DOHH2 (cell line): ENCODE measurements around the gene EEA1.
A peak's percentile ranks its signal among the peaks of the same experiment; 100 is the strongest.

Source experiments
- H3F3A ChIP-seq: fragments of 200-600 bp; sonication (generic), shearing (Covaris generic); 2 replicates; pipeline ENCODE4 v1.6.0; 2016; ENCODE audit warnings: antibody characterized with exemption, mild to moderate bottlenecking; ENCODE audit not compliant: control insufficient read depth, insufficient read depth
- H3K27ac ChIP-seq: fragments of 200-600 bp; sonication (generic); 2 replicates; pipeline ENCODE4 v1.5.1; 2014; ENCODE audit warnings: low read depth, mild to moderate bottlenecking, low read length, moderate library complexity
- H3K27me3 ChIP-seq: fragments of 200-600 bp; sonication (generic); 2 replicates; pipeline ENCODE4 v1.6.1; 2014; ENCODE audit warnings: mild to moderate bottlenecking, low read length, mixed read lengths; ENCODE audit not compliant: control insufficient read depth
- H3K36me3 ChIP-seq: fragments of 200-600 bp; sonication (generic); 2 replicates; pipeline ENCODE4 v1.6.1; 2014; ENCODE audit warnings: mild to moderate bottlenecking, low read length, moderate library complexity, mixed read lengths; ENCODE audit not compliant: control insufficient read depth
- H3K4me1 ChIP-seq: fragments of 200-600 bp; sonication (generic); 2 replicates; pipeline ENCODE4 v1.6.1; 2014; ENCODE audit warnings: mild to moderate bottlenecking, low read length, mixed read lengths; ENCODE audit not compliant: control insufficient read depth
- H3K4me2 ChIP-seq: fragments of 200-600 bp; sonication (generic); 2 replicates; pipeline ENCODE4 v1.6.0; 2014; ENCODE audit warnings: mild to moderate bottlenecking, low read length, moderate library complexity
- H3K4me3 ChIP-seq: fragments of 200-600 bp; sonication (generic); 2 replicates; pipeline ENCODE4 v1.5.1; 2014; ENCODE audit warnings: mild to moderate bottlenecking, low read length, mixed read lengths
- H3K79me2 ChIP-seq: fragments of 200-600 bp; sonication (generic); 2 replicates; pipeline ENCODE4 v1.6.1; 2014; ENCODE audit warnings: mild to moderate bottlenecking, low read length, mixed read lengths; ENCODE audit not compliant: control insufficient read depth
- H3K9me2 ChIP-seq: fragments of 200-600 bp; sonication (generic); replicated peaks from 2 replicates; pipeline ENCODE4 v1.6.1; 2014; ENCODE audit warnings: mild to moderate bottlenecking, low read length, mixed read lengths; ENCODE audit not compliant: control insufficient read depth
- H3K9me3 ChIP-seq: fragments of 200-600 bp; sonication (generic); 2 replicates; pipeline ENCODE4 v1.6.1; 2014; ENCODE audit warnings: antibody characterized with exemption, low read length, mixed read lengths; ENCODE audit not compliant: control insufficient read depth, insufficient read depth
- H4K20me1 ChIP-seq: fragments of 200-600 bp; sonication (generic); 2 replicates; pipeline ENCODE4 v1.6.0; 2014; ENCODE audit warnings: low read depth, mild to moderate bottlenecking, antibody characterized with exemption, low read length, moderate library complexity; ENCODE audit not compliant: control insufficient read depth, insufficient read depth
- CTCF ChIP-seq: fragments of 200-600 bp; sonication (generic); IDR thresholded peaks from one replicate; pipeline ENCODE4 v1.5.1; 2014; ENCODE audit warnings: antibody characterized with exemption, mild to moderate bottlenecking, low read depth, low read length; ENCODE audit not compliant: poor library complexity, severe bottlenecking
- EZH2phosphoT487 ChIP-seq: fragments of 200-600 bp; sonication (generic); IDR thresholded peaks from 2 replicates; pipeline ENCODE4 v1.6.1; 2017; ENCODE audit warnings: borderline replicate concordance, mild to moderate bottlenecking, antibody characterized with exemption, low read length, moderate library complexity, mixed read lengths

EEA1 gene

GRCh38 chr12:92785563-92785950, 143.5 kb downstream of the EEA1 start:
- no peak overlapping the region for H3K4me2 ChIP-seq
- H3K27me3 ChIP-seq = no peaks in the 10 kb centered on the region
- no peaks in the 10 kb centered on the region for H4K20me1 ChIP-seq
- no peaks in the 10 kb centered on the region for H3K79me2 ChIP-seq
- H3K9me3 ChIP-seq = no peaks in the 10 kb centered on the region
- H3K4me1 ChIP-seq = no peaks in the 10 kb centered on the region
- no peaks in the 10 kb centered on the region for H3F3A ChIP-seq
- TF ChIP-seq EZH2phosphoT487 (no peak), CTCF (no peak)
- no peak overlapping the region for H3K4me3 ChIP-seq
- no peaks in the 10 kb centered on the region for H3K9me2 ChIP-seq
- peaks cover 18% of the 10 kb centered on the region for H3K36me3 ChIP-seq
- H3K27ac ChIP-seq = no peak overlapping the region

DNA sequence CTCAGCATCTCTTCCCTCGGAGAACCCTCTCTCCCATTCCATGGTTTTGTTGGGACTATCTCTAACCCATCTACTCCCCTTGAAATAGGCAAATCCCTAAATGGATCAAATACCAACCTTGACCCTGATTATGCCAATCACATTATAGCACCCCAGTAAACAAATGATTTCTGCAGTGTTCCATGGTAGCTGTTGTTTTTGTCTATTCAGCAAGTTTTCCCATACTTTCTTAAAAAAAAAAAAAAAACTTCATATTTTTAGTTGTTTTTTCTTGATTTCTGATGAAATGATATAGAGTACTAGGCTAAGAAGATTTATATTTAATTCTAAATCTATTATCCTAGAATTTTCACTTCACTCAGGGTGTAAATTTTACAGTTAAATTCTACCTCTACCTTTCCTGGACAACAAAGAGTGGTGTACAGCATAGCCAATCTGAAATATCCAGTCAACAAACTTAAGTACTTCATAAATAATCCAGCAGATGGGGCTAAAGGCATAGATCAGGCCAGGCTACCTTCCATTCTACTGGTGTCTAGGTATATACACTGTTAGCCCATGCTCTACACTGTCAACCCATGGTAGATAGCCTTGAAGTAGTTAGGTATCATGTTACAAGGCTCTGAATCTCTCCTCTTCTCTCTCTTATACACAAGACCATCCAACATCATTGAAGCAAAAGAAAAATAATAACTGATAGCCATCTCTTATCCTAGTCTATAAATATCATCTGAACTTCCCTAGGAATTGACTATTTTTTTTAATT, 144.1 kb downstream of the EEA1 start:
- Histone ChIP-seq H3K4me3 (no peak overlapping the region), H3K9me2 (no peaks in the 10 kb centered on the region), H3F3A (no peaks in the 10 kb centered on the region), H3K27me3 (no peaks in the 10 kb centered on the region), H4K20me1 (no peaks in the 10 kb centered on the region), H3K9me3 (no peaks in the 10 kb centered on the region), H3K79me2 (no peaks in the 10 kb centered on the region), H3K4me2 (no peak overlapping the region), H3K4me1 (no peaks in the 10 kb centered on the region), H3K27ac (no peak overlapping the region), H3K36me3 (peaks cover 18% of the 10 kb centered on the region)
- TF ChIP-seq CTCF (peak; percentile 54), EZH2phosphoT487 (no peak)

DNA sequence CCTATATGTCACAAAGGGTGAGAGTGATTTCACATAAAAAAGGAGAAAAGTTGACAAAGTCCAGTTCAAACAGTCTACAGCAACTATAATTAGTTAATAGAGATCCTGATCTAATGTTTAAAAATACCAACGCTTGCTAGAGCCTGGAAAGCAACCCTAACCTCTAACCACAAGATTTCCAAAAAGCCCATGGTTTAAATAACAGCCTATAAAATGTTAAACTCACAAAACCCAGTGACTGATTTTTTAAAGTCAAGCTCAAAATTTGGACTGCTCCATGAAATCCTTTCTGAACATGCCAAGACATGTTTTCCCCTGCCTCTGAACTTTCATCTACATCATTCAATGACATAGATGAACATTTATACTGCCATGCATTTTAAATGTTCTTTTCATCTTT, 144.7 kb downstream of the EEA1 start:
- H3K4me2 ChIP-seq = no peak overlapping the region

More for the DNA sequence above, 144.7 kb downstream of the EEA1 start:
- Histone ChIP-seq H4K20me1 (no peaks in the 10 kb centered on the region), H3K9me2 (no peaks in the 10 kb centered on the region), H3K4me1 (no peaks in the 10 kb centered on the region), H3K36me3 (peaks cover 20% of the 10 kb centered on the region), H3F3A (no peaks in the 10 kb centered on the region), H3K4me3 (no peak overlapping the region), H3K27me3 (no peaks in the 10 kb centered on the region), H3K27ac (no peak overlapping the region), H3K79me2 (no peaks in the 10 kb centered on the region), H3K9me3 (no peaks in the 10 kb centered on the region)
- no peak for TF ChIP-seq CTCF
- no peak for TF ChIP-seq EZH2phosphoT487
